AG09309 (cell line): ENCODE measurements around the gene MAP6D1.

Experiments used
- DNase-seq: peaks from one replicate; pipeline ENCODE4 v3.0.0-alpha.2; 2010; ENCODE audit warnings: low read depth
- H3K4me3 ChIP-seq: 2 replicates; pipeline ENCODE4 v1.5.1; 2011; ENCODE audit warnings: mild to moderate bottlenecking, low read depth, low read length, moderate library complexity; ENCODE audit not compliant: control insufficient read depth
- CTCF ChIP-seq: IDR thresholded peaks from 2 replicates; pipeline ENCODE4 v1.5.1; 2011; ENCODE audit warnings: mild to moderate bottlenecking, low read depth, low read length, inconsistent platforms; ENCODE audit not compliant: insufficient read depth, control insufficient read depth; ENCODE audit errors: missing control alignments

MAP6D1 gene

GRCh38 chr3:183769453-183769852, 55.9 kb downstream of the MAP6D1 start:
- no peak overlapping the region for H3K4me3 ChIP-seq
- no peak for TF ChIP-seq CTCF
- no peak for DNase-seq

GRCh38 chr3:183768114-183768513, 57.3 kb downstream of the MAP6D1 start:
- no peak overlapping the region for H3K4me3 ChIP-seq
- no peak for DNase-seq

GRCh38 chr3:183766745-183767606, 58.4 kb downstream of the MAP6D1 start:
- DNase-seq: no peak
- no peak overlapping the region for H3K4me3 ChIP-seq
- peak; percentile 88 for TF ChIP-seq CTCF

More at GRCh38 chr3:183768114-183768513, 57.3 kb downstream of the MAP6D1 start:
- TF ChIP-seq CTCF: no peak

GRCh38 chr3:183766107-183766506, 59.3 kb downstream of the MAP6D1 start:
- TF ChIP-seq CTCF: no peak
- no peak for DNase-seq
- no peak overlapping the region for H3K4me3 ChIP-seq
